Left ventricle myocardium superior (tissue), 1 donor: ENCODE measurements around the gene GCLC. TPM values are rescaled to one million over a fixed set of nuclear protein-coding genes. Genes with fewer than 3 reads are reported as not detected.
A peak's percentile ranks its signal among the peaks of the same experiment; 100 is the strongest.
"Not testable (repeated sequence)": the region's sequence is repeated elsewhere in the genome, so short reads cannot be mapped to it uniquely, and the experiment has no call there.

Source experiments
- ATAC-seq: fragments of 200-7000 bp; cut with Tn5 transposase; one replicate; pipeline ENCODE4 v1.9.1; 2020; ENCODE audit warnings: mild to moderate bottlenecking, moderate library complexity
- DNase-seq: peaks from one replicate; pipeline ENCODE4 v3.0.0-alpha.2; 2020
- intact Hi-C: fragments of 100-400 bp; cut with micrococcal nuclease; formaldehyde crosslinking; loops from one replicate; pipeline ENCODE4 v1.11.0; 2022
- total RNA-seq: library from RNA; stranded (reverse); fragmentation: NEBNext Ultra II Directional; extraction: Animal tissue kit (Norgen Biotek cat#: 25700); gene quantifications from one replicate; pipeline ENCODE4 v1.2.1, GENCODE V29; 2021
- donor health status: DM: no; HTN: yes; CAD: no; lungs with severe emphysema.

Gene GCLC
- total RNA-seq, 1 donor from 2014 or later = 31.9 TPM

DNA sequence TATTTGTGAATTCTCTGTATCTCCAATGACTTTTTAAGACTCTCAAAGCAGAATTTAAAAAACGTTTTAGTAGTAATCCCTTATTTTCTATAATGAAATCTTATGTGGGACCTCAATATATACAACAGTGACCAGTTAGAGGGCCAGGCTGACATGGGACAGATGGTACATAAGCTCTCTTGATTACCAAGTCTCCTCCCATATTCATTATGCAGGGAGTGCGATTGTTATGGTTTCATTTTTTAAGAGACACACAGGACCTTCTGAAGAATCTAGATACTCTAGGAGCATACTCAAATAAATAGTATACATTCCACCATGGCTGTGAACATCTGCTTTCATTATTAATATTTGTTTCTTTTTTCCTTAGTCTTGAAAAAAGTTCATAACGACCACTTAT, 43.5 kb downstream of the GCLC start:
- DNase-seq = no peak
- intact Hi-C loops = no loop called here
- no peak for ATAC-seq

- DNase-seq (no peak), ATAC-seq (no peak)
- intact Hi-C loops = no loop called here
These were observed 44.8 kb downstream of the GCLC start for GRCh38 chr6:53500095-53500494.

- ATAC-seq (no peak), DNase-seq (no peak)
- intact Hi-C loops = no loop called here
These were observed 45.8 kb downstream of the GCLC start for GRCh38 chr6:53499094-53499493.

DNA sequence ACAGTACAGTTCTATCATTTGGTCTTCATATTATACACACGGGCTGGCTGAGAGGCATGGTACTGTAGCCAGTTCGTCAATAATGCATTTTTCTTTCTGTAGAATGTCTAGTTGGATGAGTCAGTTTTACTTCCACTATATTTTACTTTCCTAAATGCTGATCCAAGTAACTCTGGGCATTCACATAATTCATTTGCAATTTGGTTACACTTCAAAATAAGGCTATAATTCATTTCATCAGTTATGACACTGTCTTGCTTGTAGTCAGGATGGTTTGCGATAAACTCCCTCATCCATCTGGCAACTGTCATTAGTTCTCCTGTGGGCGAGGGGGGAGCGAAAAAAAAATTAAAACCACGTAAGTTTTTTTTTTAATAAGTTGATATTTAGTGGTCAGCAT, 46.3 kb downstream of the GCLC start:
- ATAC-seq = no peak
- intact Hi-C loops = no loop called here
- DNase-seq = no peak

DNA sequence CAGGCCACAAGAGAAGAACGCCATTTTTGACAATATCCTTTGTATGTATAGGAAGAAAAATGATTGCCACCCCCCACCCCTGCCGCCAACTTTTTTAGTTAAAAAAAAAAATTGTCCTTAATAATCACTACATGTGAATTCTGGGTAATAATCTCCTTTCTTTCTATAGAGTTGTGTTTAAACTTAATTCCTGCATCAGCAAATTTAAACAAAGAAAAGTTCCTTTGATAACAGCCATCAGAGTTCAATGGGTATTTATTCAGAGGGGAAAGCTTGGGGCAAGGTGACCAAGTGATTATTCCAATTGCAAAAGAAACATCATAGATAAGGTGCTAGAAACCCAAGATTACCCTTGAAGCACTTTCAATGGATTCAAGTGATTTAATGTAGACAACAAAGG, 47.0 kb downstream of the GCLC start:
- ATAC-seq = no peak
- intact Hi-C loops = no loop called here

GRCh38 chr6:53496797-53497375, 48.0 kb downstream of the GCLC start:
- intact Hi-C loops = no loop called here
- ATAC-seq = no peak
- no peak for DNase-seq

More for the DNA sequence above, 47.0 kb downstream of the GCLC start:
- no peak for DNase-seq

- no peak for DNase-seq
- ATAC-seq = no peak
- intact Hi-C loops = no loop called here
These were observed 49.1 kb downstream of the GCLC start for GRCh38 chr6:53495506-53496499.

GRCh38 chr6:53494076-53494475, 50.8 kb downstream of the GCLC start:
- ATAC-seq (no peak), DNase-seq (no peak)
- intact Hi-C loops = loop anchor here (5.0 kb wide), 1 partner anchor 238 kb away; no protein-coding TSS in a partner anchor

GRCh38 chr6:53493635-53494025, 51.3 kb downstream of the GCLC start:
- ATAC-seq (no peak), DNase-seq (no peak)
- intact Hi-C loops = loop anchor here (5.0 kb wide), 1 partner anchor 239 kb away; no protein-coding TSS in a partner anchor

GRCh38 chr6:53492860-53493634, 51.9 kb downstream of the GCLC start:
- DNase-seq (no peak), ATAC-seq (peak; percentile 84)
- intact Hi-C loops = loop anchor here (5.0 kb wide), 1 partner anchor 239 kb away; no protein-coding TSS in a partner anchor

DNA sequence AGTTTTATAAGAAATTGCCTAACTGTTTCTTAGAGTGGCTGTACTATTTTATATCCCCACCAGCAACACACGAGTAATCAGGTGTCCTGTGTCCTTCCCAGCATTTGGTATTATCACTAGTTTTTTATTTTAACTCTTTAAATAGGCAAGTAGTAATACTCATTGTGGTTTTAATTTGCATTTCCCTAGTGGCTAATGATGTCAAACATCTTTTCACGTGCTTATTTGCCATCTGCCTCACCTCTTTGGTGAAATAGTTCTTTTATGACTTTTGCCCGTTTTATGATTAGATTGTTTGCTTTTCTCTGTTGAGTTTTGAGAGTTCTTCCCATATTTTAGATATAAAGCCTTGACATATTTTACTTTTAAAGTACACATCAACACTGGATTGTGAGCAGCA, 57.8 kb downstream of the GCLC start:
- intact Hi-C loops = loop anchor here (5.0 kb wide), 1 partner anchor 325 kb away; no protein-coding TSS in a partner anchor
- no peak for ATAC-seq
- DNase-seq = no peak

DNA sequence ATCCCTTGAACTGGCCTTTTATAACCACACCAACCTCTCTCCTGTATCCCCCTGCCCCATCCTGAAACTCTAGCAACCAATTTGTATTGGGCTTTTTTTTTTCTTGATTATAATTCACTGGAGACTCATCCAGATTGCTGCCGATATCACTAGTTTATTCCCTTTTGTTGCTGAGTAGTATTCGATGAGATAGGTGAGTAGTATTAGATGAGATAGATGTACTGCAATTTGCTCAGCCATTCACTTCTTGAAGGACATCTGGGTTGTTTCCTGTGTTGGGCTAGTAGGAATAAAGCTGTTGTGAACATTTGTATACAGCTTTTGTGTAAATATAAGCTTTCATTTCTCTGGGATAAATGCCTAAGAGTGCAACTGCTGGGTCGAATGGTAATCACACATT, 58.2 kb downstream of the GCLC start:
- no peak for ATAC-seq
- no peak for DNase-seq
- intact Hi-C loops = loop anchor here (5.0 kb wide), 1 partner anchor 324 kb away; no protein-coding TSS in a partner anchor

- intact Hi-C loops = loop anchor here (5.0 kb wide), 2 partner anchors 312 to 322 kb away; no protein-coding TSS in a partner anchor
- ATAC-seq = peak; percentile 87
- no peak for DNase-seq
These were observed 60.2 kb downstream of the GCLC start for GRCh38 chr6:53484476-53485280.

- DNase-seq (peak; percentile 77), ATAC-seq (peak; percentile 89)
- intact Hi-C loops = loop anchor here (5.0 kb wide), 1 partner anchor 311 kb away; no protein-coding TSS in a partner anchor
These were observed 61.2 kb downstream of the GCLC start for GRCh38 chr6:53483423-53484353.

GRCh38 chr6:53481323-53481722, 63.6 kb downstream of the GCLC start:
- DNase-seq (no peak), ATAC-seq (no peak)
- intact Hi-C loops = loop anchor here (5.0 kb wide), 1 partner anchor 309 kb away; no protein-coding TSS in a partner anchor

GRCh38 chr6:53480774-53481173, 64.1 kb downstream of the GCLC start:
- DNase-seq, ATAC-seq: not testable (repeated sequence)
- intact Hi-C loops = loop anchor here (5.0 kb wide), 1 partner anchor 308 kb away; no protein-coding TSS in a partner anchor

- no peak for DNase-seq
- no peak for ATAC-seq
- intact Hi-C loops = loop anchor here (5.0 kb wide), 1 partner anchor 308 kb away; no protein-coding TSS in a partner anchor
These were observed 65.0 kb downstream of the GCLC start for GRCh38 chr6:53479871-53480270.
